NCI-H345 (cell line): Measurements from ENCODE around the gene CDKAL1.
A peak's percentile ranks its signal among the peaks of the same experiment; 100 is the strongest.
"Not testable (repeated sequence)": the region's sequence is repeated elsewhere in the genome, so short reads cannot be mapped to it uniquely, and the experiment has no call there.

Source experiments
- DNase-seq: peaks from one replicate; lab custom pipeline; 2025; lab: John Stamatoyannopoulos, UW

Gene CDKAL1

DNA sequence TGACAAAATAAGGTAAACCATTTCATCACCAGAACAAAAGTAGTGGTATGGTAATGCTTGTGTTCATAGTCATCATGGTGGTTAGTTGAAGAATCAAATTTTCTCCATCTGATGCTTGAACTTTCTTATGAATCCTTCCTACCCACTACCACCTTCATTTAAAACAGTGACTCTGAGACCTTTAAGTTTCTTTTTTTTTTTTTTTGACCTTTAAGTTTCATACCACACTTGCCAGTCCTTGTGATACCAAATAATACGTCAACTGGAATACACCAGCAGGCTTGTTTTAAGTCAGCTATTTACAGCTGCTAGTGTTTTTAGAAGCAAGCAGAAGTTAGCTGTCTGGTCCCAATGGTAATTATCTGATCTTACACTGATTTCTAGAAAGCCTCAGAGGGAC, 645.9 kb downstream of the CDKAL1 start:
- DNase-seq, result no peak

DNA sequence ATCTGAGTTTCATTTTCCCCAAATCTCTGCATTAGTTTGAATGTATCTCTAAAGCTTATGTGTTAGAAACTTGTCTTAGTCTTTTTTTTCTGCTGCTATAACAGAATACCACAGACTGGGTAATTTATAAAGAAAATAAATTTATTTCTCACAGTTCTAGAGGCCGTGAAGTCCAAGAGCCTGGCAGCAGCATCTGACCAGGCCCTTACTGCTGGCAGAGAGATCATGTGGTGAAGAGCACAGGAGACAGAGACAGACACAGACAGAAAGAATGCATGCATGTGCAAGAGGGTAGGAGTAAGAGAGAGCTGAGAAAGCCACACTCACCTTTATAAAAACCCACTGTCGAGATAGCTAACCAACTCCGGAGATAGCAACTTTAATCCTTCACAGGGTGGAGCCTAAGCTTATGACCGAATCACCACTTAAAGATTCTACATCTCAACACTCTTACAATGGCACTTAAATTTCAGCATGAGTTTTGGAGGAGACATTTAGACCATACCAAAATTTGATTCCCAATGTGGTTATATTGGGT, 646.6 kb downstream of the CDKAL1 start:
- DNase-seq, result no peak

DNA sequence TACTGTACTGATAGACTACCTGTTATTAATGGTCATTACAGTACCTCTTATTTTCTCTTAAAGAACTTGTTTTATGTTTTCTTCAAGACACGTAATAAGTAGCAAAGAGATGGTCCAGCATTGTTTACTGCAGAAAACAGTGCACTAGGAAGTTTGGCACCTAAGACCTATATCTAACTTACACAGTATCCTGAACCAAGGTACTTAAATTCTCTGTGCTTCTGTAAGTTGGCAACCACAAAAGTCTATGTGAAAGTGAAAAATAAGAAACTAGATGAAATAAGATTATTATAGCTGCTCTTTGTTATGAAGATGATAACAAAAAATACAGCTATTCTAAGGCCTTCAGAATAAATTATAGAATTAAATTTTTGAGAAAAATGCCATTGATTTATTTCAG, 647.6 kb downstream of the CDKAL1 start:
- DNase-seq, result no peak

DNA sequence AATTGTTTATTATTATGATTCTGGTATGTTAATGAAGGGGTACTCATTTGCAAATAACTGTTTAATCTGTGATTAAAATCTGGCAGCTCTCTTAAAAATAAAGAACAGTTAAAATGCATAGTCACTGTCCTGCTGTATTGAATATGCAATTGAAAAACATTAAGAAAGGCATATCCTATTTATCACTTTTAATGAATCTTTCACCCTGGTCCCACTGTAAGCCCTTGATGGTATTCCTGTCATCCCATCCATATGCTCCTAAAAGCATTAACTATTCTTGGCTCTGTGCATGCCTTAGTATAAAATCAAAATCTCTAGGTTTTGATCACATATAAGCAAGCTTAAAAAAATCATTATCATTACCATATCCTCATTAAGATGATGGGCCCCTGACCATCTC, 648.3 kb downstream of the CDKAL1 start:
- DNase-seq, result no peak

DNA sequence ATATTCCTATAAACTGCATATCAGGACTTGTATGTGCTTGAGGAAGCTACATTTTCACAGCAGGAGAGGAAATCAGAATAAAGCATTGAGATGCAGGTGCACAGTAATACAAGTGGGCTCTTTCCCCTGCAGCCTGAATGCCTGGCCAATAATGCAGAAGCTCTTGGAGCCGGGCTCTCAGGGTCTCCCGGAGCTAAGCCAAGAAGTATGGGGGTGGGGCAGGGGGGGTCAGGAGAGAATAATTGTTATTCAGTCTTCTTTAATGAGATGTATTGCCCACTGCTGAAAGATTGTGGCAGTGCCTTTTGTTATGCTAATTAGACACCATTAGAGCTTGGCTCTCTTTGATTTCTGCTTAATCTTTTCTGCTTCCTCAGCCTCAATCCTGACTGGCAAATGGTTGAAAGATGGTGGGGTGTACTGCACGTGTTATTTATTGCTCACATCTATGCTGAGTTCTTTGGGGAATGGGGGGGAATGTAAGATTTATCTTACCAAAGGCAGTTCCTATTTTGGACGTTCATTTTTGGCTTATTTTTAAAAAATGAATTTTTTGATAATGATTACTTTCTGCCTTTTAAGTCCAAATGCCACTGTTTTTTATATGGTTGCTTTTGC, 651.7 kb downstream of the CDKAL1 start:
- DNase-seq, result peak; percentile 94

DNA sequence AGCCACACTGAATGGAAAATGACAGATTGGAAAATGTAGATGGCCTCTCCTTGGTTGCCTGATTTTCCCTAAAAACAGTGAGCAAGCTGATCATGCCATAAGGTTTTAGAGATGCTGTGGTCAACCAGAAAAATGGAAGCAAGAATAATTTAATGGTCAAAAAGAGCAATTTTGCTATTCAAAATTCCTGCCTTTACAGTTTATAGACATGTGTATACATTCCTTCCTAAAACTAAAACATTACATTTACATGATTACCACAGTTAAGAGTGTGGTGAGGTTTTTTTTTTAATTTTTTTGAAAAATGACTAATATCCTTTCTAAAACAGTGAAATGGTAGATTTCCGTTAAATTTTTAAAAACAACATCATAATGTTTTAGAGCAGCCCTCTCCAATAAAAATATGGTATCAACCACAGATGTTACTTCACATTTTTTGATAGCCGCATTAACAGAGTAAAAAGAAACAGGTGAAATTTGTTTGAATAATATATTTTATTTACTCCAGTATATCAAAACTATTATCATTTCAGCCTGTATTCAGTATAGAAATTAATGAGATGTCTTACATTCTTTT, 652.3 kb downstream of the CDKAL1 start:
- no peak for DNase-seq

DNA sequence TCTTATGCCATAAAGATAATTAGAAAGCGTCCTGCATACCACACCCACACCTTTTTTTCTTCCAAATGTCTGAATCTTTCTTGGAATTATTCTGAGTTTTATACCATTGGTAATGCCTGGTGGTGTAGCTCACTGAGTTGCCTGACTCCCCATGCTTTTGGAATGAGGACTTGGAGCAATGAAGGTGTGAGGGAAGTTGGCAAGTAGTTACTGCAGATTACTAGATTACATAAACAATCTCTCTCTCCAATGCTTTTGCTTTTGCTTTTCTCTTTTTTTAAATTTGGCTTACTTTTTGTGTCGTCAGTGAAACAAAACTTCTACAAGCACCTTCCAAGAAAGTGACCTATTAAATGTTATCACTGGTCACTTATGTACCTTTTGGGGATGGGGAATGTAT, 653.2 kb downstream of the CDKAL1 start:
- no peak for DNase-seq

DNA sequence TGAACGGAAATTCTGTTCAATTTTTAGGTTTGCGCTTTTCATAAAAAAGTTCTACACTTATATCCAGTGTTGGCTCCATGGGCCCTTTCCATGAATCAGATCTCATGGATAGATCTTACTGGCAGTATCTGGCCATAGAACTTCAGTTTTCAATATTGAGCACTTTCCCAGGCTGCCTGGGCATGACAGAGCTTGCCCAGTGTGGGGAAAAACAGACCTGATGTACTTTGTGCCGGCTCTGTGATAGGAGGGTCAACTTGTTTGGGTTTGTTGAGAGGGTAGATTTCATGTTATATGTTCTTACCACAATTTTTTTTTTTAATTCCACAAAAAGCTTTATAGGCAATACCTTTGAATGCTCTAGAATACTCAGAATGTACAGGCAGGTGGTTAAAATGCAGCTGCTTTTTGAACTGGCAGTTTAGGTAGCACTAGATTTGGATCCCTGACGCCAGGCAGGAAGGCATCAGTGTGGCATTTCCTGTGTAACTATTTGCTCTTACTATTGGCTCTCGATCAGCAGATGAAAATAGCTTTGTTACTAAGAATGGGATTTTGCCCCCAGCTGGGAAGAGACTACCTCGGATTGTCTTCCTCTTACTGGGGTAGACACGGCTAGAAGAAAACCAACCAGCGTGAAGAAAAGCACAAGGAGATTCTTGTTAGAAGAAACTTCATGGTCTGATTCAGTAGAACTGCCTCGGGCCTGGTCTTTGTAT, 654.4 kb downstream of the CDKAL1 start:
- peak; percentile 86 for DNase-seq

DNA sequence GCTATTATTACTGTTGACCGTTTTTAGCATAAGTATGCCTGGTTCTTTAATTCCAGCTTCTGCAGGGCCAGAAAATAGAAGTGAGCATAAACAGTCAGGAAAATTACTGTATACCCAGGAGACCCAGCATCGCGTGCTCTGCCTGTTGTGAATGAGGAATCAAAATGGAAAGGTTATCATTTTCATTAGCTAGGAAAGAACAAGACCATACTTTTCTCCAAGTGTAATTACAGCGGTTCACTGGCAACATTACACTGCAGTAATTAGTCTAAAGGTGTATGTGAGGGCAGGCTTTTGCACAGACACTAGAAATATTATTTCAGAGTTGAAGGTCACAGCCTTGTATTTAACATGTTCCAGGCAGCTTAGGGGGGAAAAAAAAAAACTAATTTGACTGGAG, 655.5 kb downstream of the CDKAL1 start:
- DNase-seq, result no peak

DNA sequence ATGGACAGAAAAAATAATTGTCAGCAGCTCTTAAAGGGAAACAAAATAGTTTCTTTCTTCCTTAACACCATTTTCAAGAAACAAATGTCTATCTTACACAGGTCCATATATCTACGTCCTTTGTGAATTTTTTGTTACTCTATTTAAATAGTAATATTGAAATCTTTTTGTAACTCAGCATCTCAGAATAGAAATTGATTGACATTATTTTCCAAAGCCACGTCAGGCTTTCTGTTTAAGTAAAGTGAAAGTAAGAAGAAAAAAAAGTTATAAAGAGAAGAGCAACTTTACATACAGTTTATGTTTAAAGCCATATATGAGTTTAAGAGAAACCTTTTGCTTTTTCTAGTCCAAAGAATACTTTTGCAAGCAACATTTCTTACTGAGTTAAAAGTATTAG, 656.4 kb downstream of the CDKAL1 start:
- no peak for DNase-seq

DNA sequence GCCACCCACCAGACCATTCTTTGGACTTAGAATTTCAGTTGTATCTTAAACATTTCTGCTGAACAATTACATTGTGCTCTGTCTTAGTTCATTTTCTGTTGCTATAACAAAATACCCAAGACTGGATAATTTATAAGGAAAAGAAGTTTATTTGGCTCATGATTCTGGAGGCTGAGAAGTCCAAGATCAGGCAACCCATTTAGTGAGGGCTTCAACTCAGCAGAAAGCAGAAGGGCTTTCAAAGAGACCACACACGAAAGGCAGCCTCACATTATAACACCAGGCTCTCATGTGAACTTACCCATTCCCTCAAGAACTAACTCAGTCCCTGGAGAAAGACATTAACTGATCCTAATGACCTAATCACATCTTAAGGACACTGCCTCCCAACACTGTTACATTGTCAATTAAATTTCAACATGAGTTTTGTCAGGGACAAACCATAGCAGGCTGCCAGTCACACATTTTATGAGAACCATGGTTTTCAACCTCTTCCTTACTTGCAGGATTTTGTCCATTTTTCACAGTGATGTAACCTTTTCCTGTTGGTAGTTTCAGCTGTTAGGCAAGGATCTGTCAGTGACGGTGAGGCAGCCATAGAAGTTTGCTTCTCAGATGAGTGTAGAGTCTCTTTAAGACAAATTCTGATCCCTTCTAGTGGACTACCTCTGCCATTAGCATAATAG, 659.7 kb downstream of the CDKAL1 start:
- no peak for DNase-seq

DNA sequence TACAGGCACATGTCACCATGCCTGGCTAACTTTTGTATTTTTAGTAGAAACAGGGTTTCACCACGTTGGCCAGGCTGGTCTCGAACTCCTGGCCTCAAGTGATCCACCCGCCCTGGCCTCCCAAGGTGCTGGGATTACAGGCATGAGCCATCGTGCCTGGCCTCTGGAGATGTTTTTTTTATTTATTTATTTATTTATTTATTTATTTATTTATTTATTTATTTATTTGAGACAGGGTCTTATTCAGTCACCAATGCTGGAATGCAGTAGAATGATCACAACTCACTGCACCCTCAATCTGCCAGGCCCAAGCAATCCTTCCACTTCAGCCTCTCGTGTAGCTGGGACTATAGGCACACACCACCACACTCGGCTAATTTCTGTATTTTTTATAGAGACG, 661.0 kb downstream of the CDKAL1 start:
- not testable (repeated sequence) for DNase-seq

DNA sequence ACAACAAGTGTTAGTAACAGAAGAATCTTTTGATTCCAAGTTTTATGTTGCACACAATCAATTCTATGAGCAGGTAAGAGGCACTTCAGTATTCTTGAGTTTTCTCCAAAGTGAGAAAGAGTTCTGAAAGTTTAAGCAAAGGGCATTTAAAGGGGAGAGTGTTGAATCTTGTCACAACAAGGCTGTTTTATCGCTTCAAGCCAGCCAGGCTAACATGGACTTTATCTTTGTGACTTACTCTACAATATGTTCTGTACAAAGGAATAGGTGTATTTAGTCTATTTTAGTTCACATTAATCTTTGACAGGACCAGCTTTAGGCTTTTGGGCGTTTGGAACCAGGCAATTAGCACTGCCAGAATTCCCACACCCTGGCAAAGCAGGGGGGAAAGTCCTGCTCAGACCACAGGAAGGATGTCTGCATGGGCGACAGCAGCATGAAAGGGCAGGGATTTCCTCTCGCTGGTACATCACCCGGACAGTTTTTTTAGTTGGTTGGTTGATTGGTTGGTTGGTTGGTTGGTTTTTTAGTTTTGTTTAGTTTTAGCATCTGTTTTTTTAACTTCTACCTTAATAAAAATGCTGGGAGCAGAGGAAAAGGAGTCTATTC, 663.9 kb downstream of the CDKAL1 start:
- DNase-seq, result no peak

DNA sequence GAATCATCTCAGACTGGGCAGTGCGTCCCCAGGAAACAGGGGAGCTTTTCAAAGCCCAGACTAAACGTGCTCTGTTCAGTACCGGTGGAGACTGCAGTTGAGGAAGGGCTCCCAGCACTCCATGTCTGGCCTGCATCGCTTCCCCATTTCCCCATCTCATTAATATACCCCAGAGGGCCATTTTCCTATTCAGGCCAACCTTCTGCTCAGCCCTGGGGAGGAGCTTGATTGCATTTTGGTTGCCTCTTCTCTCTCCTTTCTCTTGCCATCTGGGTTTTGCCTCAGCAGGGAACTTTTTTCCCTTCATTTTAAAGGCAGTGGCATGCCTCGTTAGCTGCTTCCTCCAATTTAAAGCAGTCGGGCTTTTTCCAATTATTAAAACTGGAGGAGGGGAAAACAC, 665.0 kb downstream of the CDKAL1 start:
- peak; percentile 52 for DNase-seq

DNA sequence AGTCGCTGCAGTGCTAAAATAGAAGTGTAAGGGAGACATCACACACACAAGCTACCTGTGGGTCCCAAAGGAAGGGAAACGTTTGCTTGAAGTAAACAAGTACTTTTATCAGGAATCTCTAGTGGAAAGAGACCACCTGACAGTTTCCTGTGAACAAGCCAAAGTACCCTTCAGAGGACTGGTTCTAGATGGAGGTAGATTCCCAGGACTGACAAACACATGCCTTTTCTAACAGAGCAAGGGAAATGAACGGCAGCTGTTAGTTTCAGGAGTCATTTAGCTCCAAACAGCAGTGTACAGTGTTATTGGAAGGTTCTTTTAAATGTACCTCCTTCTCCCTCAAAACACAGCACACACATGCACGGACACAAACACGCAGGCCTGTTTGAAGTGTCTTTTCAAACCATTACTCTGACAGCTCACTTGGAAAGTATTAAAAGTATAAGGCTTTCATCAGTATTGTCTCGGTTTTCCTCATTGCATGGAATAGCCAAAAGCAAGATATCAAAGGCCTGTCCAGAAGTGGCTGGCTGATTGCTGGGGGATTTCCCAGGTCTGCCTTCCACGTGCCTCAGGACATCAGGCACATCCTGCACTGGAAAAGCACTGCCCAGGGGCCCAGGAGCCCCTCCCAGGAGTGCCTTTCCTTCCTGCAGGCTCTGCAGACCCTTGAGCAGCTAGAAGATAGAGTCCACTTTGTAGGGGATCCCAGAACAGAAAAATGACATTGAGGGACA, 666.0 kb downstream of the CDKAL1 start:
- no peak for DNase-seq

DNA sequence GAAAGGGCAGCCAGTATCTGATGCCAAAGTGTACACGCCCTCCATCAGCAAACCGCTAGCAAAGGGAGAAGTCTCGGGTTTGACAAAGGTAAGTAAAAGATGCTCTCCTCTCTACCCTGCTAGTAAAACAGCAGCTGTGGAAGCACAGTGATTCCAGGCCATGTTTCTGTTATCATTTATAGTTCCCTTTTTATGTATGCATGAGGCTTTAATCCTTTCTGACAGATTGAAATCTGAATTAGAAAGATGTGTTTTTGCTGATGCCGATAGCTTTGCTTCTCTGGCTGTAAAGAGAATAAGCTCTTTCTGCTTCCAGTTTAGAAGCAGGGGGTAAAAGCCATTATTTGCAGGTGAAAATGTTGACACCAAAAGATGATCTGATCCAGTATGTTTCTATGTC, 666.9 kb downstream of the CDKAL1 start:
- DNase-seq, result peak; percentile 86

DNA sequence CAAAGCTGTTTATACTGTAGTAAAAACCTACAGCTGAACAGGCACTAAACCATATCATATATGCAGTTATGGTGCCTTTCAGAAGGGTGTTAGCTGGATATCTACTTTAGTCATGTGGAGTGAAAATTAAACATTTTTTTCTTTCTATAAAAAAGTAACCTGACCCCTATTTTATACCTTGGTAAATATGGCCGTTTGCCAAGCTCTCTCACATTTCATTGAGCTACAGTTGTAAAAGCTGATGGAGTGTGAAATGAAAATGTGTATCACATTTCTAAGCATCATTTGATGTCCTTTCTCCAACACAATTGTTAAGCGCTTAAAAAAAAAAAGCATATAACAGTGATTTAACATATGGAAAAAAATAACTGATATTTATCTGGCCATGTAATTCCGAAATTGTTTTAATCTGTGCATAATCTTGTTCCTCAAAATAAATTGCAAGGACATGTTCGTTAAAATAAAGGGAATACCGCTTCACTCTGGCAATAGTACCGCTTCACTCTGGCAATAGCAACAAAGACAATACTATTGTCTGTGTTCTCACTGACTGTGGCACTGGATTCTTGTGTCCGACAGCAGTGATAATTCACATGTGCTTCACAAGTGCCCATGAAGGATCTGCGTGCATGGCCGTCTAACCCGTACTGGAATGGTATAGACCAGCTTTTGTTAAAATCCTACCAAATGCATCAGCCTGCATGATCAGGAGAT, 667.5 kb downstream of the CDKAL1 start:
- DNase-seq, result peak; percentile 98

DNA sequence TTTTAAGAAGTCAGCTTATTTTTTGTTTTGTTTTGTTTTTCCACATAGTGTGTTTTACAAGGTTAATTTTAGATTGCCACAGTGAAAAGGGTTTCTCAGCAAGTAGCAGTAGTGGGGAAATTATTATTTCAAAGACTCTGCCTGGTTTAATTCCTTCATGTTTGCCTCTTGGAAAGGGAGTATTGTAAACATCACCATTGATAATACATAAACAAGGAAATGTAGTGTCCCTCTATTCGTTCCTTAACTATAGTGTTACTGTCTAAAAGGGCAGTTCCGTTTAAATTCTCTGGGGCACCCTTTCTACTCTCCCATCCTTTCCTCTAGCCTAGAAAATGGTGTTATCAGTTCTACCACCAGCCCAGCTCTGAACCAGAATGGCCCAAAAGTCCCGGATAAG, 668.3 kb downstream of the CDKAL1 start:
- DNase-seq, result no peak

DNA sequence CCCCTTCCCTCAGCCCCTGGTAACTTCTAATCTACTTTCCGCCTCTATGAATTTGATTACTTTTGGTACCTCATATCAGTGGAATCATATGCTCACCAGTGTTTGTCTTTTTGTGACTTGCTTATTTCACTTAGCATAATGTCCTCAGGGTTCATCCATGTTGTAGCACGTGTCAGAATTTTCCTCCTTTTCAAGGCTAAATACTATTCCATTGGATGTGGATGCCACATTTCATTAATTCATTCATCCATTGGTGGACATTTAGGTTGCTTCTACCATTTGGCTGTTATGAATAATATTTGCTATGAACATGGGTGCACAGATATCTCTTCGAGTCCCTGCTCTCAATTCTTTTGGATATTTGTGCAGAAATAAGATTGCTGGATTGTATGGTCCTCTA, 670.7 kb downstream of the CDKAL1 start:
- no peak for DNase-seq

DNA sequence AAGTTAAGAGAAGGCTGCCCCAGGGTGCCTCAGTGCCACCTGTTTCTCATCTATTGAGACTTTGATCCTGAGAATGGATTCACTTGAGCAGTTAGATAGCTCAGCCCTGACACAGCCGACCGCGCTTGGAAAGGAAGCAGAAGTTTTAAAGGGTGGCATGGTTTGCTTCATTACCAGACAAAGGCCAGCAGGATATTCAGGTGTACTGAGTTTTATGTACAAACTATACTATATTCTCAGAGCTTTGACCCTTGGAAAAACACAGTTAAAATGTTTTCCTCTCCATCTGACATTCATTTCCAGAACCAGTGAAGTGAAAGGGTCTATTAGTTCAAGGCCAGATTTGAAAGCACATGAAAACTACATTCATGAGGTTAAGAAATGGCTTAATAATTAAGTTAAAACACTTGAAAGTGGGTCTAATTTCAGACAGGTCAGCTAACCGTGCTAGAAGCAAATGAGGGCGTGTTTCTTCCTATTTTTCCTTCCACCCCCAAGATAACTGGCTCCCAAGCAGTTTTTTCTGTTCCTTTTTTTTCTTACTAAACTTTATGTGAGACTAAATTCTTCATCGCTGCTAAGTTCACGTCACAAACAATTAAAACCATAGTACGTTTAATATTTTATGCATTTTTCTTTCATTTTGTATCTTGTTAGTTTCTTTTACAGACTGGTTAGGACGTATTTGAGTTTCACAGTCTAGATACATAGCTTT, 674.0 kb downstream of the CDKAL1 start:
- DNase-seq, result no peak
